ENCODE results near the gene MAP2K2. TPM values are rescaled to one million over a fixed set of nuclear protein-coding genes. Genes with fewer than 3 reads are reported as not detected.

MAP2K2 gene
- total RNA-seq, 2 donors from 2014 or later = 211 to 260 TPM

DNA sequence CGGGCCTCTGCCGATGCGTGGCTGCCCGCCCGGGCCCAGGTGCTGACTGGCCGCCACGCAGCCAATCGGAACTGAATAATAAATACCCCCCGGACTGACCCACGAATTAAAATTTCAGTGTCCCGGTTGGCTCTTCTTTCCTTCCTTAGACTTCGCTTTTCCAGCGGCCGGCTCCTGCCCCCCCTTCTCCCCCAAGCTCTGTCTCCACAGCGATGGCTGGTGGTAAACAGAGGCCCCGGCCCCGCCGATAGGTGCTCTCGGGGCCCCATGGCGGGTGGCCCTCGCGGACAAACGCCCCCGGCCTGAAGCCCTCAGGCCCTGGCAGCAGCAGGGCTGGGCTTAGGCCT lies 59.8 kb downstream of the MAP2K2 start:
- Histone ChIP-seq H3K9ac (ENCODE audit: low read depth in 2 of 2, low read length in 2 of 2) (peak overlapping the region; percentile 95 to 99), H3K4me3 (peak overlapping the region; percentile 72), H3K4me1 (peaks cover 40% of the 10 kb centered on the region), H3K36me3 (no peaks in the 10 kb centered on the region), H3K9me3 (no peaks in the 10 kb centered on the region), H3K27ac (peak overlapping the region; percentile 99), H3K27me3 (no peaks in the 10 kb centered on the region)
- peak; percentile 46 for DNase-seq
- intact Hi-C loops (cut with DNase I) = no loop called here
- TF ChIP-seq, protein P1, sequence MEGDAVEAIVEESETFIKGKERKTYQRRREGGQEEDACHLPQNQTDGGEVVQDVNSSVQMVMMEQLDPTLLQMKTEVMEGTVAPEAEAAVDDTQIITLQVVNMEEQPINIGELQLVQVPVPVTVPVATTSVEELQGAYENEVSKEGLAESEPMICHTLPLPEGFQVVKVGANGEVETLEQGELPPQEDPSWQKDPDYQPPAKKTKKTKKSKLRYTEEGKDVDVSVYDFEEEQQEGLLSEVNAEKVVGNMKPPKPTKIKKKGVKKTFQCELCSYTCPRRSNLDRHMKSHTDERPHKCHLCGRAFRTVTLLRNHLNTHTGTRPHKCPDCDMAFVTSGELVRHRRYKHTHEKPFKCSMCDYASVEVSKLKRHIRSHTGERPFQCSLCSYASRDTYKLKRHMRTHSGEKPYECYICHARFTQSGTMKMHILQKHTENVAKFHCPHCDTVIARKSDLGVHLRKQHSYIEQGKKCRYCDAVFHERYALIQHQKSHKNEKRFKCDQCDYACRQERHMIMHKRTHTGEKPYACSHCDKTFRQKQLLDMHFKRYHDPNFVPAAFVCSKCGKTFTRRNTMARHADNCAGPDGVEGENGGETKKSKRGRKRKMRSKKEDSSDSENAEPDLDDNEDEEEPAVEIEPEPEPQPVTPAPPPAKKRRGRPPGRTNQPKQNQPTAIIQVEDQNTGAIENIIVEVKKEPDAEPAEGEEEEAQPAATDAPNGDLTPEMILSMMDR (IDR thresholded peaks at IDR 0.05) = no peak

DNA sequence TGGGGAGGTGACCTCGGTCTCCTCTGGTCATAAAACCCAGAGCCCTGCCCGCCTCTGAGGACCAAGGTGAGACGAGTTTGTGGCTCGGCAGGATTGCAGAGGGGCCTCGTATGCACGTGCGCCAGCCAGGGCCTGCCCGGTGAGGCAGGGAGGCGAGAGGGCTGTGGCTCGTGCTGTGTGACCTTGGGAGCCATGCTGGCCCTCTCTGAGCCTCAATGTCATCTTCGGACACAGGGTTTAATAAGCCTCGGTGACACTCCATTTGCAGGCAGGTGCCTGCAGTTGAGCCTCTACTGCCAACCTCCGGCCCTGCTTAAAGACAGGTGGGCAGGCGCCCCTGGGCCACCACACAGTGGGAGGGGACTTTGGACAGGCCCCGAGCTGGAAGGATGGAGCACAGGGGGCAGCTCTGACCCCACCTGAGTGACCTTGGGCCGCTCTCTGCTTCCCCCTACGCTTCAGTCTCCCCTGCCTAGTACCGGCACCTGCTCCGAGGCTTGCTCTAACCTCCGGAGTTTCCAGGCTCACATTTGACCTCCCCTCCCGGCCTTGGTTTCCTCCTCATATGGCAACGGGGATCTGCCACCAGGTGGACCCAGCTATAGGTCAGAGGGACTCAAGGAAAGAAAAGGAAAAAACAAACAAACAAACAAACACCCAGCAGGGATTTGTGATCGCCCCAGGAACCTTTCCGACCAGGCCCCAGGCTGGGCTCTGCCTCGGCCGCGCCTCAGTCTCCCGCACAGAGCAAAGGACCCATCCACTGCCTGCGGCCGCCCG lies 60.4 kb downstream of the MAP2K2 start:
- H3K4me1 ChIP-seq = peaks cover 46% of the 10 kb centered on the region
- DNase-seq = peak; percentile 50
- TF ChIP-seq, protein P1 (IDR thresholded peaks at IDR 0.05) = no peak
- H3K9me3 ChIP-seq = no peaks in the 10 kb centered on the region
- peak overlapping the region; percentile 72 for H3K4me3 ChIP-seq
- H3K36me3 ChIP-seq = no peaks in the 10 kb centered on the region
- peak overlapping the region; percentile 99 for H3K27ac ChIP-seq
- H3K27me3 ChIP-seq = no peaks in the 10 kb centered on the region
- intact Hi-C loops (cut with DNase I) = no loop called here
- H3K9ac ChIP-seq (ENCODE audit: low read depth in 2 of 2, low read length in 2 of 2) = peak overlapping the region; percentile 95 to 99

DNA sequence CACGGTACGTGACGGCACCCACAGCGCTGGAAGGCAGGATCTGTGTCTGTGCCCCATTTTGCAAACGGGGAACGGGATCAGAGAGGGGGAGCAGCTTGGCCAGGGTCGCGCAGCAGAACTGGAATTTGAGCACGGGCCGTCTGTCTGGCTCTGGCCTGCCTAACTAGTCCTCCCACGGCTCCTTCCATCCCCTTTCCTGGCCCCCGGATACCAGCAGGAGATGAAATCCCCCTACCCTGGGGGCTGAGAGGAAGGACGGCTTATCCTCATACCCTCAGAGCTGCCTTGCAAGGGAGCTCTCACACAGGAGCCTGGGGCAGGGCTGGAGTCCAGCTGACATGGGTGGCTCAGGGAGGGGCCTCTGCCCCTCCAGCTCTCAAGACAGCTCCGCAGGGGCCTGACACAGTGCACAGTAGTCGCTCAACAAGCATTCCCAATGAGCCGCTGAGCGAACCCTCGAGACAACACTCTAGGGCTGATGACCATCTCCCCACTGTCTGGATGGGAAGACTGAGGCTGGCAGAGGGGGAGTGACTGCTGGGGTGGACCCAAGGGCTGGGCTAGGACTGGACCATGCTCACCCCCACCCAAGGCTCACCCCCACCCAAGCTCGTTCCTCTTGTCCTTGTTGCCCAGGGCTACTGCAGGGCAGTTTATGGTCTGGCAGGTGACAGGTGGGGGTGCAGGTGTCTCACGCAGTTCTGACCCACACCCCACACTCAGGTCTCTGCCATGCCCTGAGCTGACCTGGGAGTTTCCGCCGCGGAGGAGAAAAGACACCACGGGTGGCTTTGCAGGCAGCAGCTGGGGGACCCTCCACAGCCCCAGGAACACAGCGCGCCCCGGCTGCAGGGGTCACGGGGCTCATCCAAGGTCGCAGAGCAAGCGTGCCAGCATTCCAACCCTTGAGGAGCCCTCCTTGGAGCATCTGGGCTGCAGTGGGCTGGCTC lies 61.2 kb downstream of the MAP2K2 start:
- Histone ChIP-seq H3K9me3 (no peaks in the 10 kb centered on the region), H3K27me3 (no peaks in the 10 kb centered on the region), H3K4me1 (peaks cover 54% of the 10 kb centered on the region), H3K9ac (ENCODE audit: low read depth in 2 of 2, low read length in 2 of 2) (peak overlapping the region; percentile 95 to 99), H3K27ac (peak overlapping the region; percentile 99), H3K36me3 (no peaks in the 10 kb centered on the region), H3K4me3 (peak overlapping the region; percentile 72)
- intact Hi-C loops (cut with DNase I) = no loop called here
- TF ChIP-seq, protein P1 (IDR thresholded peaks at IDR 0.05) = no peak
- DNase-seq = peak; percentile 62

DNA sequence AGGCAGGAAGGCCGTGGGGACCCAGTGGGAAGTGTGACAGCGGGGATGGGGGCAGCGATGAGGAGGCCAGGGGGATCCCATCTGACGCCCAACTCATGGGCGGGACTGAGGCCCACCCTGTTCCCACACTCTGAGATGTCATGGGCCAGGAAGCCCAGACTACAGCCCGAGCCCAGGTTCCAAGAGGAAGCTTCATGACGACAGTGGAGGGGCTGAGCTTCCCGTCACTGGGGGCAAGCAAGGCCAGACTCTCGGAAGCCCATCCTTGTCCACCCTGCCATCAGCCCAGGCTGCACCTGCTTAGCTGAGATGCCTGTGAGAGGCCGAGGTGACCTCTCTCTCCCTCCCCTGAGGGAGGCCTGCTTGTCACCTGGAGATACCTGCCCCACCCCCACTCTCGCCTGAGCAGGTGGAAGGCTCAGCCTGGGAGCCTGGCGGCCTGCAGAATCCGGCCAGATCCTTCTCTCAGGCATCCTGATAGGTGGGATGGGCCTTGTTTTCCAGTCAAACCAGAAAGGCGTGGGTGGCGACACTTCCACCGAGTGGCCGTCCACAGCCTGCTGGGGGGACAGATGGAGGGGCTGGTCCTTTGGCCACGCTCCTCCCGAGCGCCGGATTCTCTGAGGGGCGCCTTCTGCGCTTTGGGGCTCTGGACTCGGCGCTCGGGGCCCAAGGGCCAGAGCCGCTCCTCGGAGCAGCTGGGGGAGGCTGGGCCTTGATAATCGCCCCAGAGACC lies 62.1 kb downstream of the MAP2K2 start:
- peak overlapping the region; percentile 72 for H3K4me3 ChIP-seq
- H3K27me3 ChIP-seq = no peaks in the 10 kb centered on the region
- H3K36me3 ChIP-seq = no peaks in the 10 kb centered on the region
- TF ChIP-seq, protein P1 (IDR thresholded peaks at IDR 0.05) = no peak
- peak; percentile 94 for DNase-seq
- peak overlapping the region; percentile 95 to 99 for H3K9ac ChIP-seq (ENCODE audit: low read depth in 2 of 2, low read length in 2 of 2)
- H3K4me1 ChIP-seq = peaks cover 55% of the 10 kb centered on the region
- H3K27ac ChIP-seq = peak overlapping the region; percentile 99
- intact Hi-C loops (cut with DNase I) = no loop called here
- H3K9me3 ChIP-seq = no peaks in the 10 kb centered on the region

DNA sequence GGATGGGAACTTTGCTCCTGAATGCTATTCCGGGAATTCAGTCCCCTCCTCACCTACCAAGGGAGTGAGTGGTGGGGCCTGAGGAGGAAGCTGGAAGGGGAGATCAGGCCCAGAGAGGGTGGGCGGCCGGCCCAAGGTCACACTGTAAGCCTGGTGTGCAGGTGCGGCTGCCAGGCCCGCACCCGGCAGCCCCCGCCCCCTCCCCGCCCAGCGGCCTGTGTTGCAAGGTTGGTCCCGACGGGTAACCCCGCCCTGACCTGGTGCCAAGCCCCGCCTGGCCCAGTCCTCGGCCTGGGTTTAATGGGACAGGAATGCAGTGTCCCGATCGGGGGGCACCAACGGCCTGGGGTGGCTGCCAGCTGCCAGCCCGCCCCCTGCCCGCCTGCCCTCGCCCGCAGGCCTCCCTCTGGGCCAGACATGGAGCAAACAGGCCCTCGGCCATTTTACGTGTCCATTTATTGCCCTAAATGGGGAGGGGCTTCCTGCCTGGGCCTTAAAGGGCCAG lies 62.7 kb downstream of the MAP2K2 start:
- no peaks in the 10 kb centered on the region for H3K9me3 ChIP-seq
- peak; percentile 97 for DNase-seq
- H3K9ac ChIP-seq (ENCODE audit: low read depth in 2 of 2, low read length in 2 of 2) = peak overlapping the region; percentile 95 to 99
- peak overlapping the region; percentile 72 for H3K4me3 ChIP-seq
- intact Hi-C loops (cut with DNase I) = no loop called here
- TF ChIP-seq, protein P1 (IDR thresholded peaks at IDR 0.05) = no peak
- peaks cover 57% of the 10 kb centered on the region for H3K4me1 ChIP-seq
- H3K27me3 ChIP-seq = no peaks in the 10 kb centered on the region
- H3K27ac ChIP-seq = peak overlapping the region; percentile 99
- no peaks in the 10 kb centered on the region for H3K36me3 ChIP-seq
